Measurements from ENCODE around the gene RBCK1.

RBCK1 gene

GRCh38 chr20:481167-481566 is 73.1 kb downstream of the RBCK1 start:
- H3K4me3 ChIP-seq (ENCODE audit: low read length) = no peak overlapping the region
- H3K9ac ChIP-seq (ENCODE audit: low read length) = no peak overlapping the region
- H3K27me3 ChIP-seq (ENCODE audit: control insufficient read depth, insufficient read depth, low read length) = no peaks in the 10 kb centered on the region
- no peak overlapping the region for H3K27ac ChIP-seq (ENCODE audit: low read depth, low read length)
- H3K36me3 ChIP-seq (ENCODE audit: control insufficient read depth, insufficient read depth, low read length) = peaks cover 20% of the 10 kb centered on the region
- no peaks in the 10 kb centered on the region for H3K4me1 ChIP-seq (ENCODE audit: control insufficient read depth, insufficient read depth, low read length)

Data from rectal smooth muscle tissue (tissue), 1 donor.